Spleen (tissue), 11 donors: ENCODE results near the gene FZD8. TPM values are rescaled to one million over a fixed set of nuclear protein-coding genes. Genes with fewer than 3 reads are reported as not detected.

Source experiments
- DNase-seq: peaks from one replicate; pipeline ENCODE4 v3.0.0-alpha.2; 2020
- H3K27ac ChIP-seq, 8 donors: fragments of 200-600 bp; sonication (generic) in 7 of 8; 1 replicate in 4 of 8; 2 replicates in 4 of 8; pipeline versions ENCODE4 v1.5.0 to v1.8.0; 2016 to 2021; ENCODE audit warnings: inconsistent platforms in 4 of 8, mild to moderate bottlenecking in 4 of 8, moderate library complexity in 1 of 8
- H3K27me3 ChIP-seq, 7 donors: fragments of 200-600 bp; sonication (generic) in 6 of 7; replicated peaks in 1 of 7; 1 replicate in 4 of 7; 2 replicates in 3 of 7; pipeline versions ENCODE4 v1.5.0 to v1.8.0; 2016 to 2021; ENCODE audit warnings: inconsistent platforms in 3 of 7, mild to moderate bottlenecking in 1 of 7
- H3K36me3 ChIP-seq, 6 donors: fragments of 200-600 bp; sonication (generic) in 5 of 6; 1 replicate in 4 of 6; 2 replicates in 2 of 6; pipeline versions ENCODE4 v1.5.0 to v1.8.0; 2016 to 2021; ENCODE audit warnings: inconsistent platforms in 2 of 6
- H3K4me1 ChIP-seq, 6 donors: fragments of 200-600 bp; sonication (generic) in 5 of 6; 1 replicate in 3 of 6; 2 replicates in 3 of 6; pipeline versions ENCODE4 v1.5.0 to v1.8.0; 2016 to 2021; ENCODE audit warnings: inconsistent platforms in 3 of 6
- H3K4me3 ChIP-seq, 8 donors: fragments of 200-600 bp; sonication (generic) in 7 of 8; 1 replicate in 4 of 8; 2 replicates in 4 of 8; pipeline versions ENCODE4 v1.5.0 to v1.8.0; 2016 to 2021; ENCODE audit warnings: inconsistent platforms in 4 of 8, mild to moderate bottlenecking in 4 of 8, moderate library complexity in 2 of 8
- H3K9me3 ChIP-seq, 8 donors: fragments of 200-600 bp; sonication (generic) in 7 of 8; 1 replicate in 4 of 8; 2 replicates in 4 of 8; pipeline versions ENCODE4 v1.5.0 to v1.8.0; 2016 to 2021; ENCODE audit warnings: inconsistent platforms in 4 of 8
- CTCF ChIP-seq, 11 experiments: fragments of 200-600 bp in 7 of 11; fragments of 450-650 bp in 4 of 11; sonication (generic) in 4 of 11; IDR thresholded peaks in 8 of 11; conservative IDR thresholded peaks in 3 of 11; 1 replicate in 7 of 11; 2 replicates in 4 of 11; pipeline versions ENCODE4 v1.4.0 to v1.8.0; 2016 to 2021; ENCODE audit warnings: antibody characterized with exemption in 11 of 11, inconsistent platforms in 4 of 11, mild to moderate bottlenecking in 1 of 11
- POLR2A ChIP-seq, 3 donors: fragments of 450-650 bp; IDR thresholded peaks; one replicate each; pipeline ENCODE4 v1.5.1; 2017; ENCODE audit warnings: antibody characterized with exemption in 3 of 3, mild to moderate bottlenecking in 1 of 3
- POLR2AphosphoS5 ChIP-seq, 3 donors: sonication (generic); formaldehyde crosslinking; IDR thresholded peaks; one replicate each; pipeline ENCODE4 v1.5.1; 2017; ENCODE audit warnings: antibody characterized with exemption in 3 of 3
- WGBS, 5 donors: extraction: QIAGEN DNeasy Blood & Tissue Kit in 3 of 5; methylation state at CpG; one replicate each; pipeline versions ENCODE4 v1.1.5 to v1.1.7; 2013 to 2018; 5-methylcytosine and 5-hydroxymethylcytosine counted together
- intact Hi-C: fragments of 100-400 bp; cut with DNase I; formaldehyde crosslinking; loops from one replicate; pipeline ENCODE4 v1.15.0; 2023; ENCODE audit warnings: low total_unique reads
- polyA plus RNA-seq, 3 donors: library from polyadenylated mRNA; stranded (reverse); fragments of 200-250 nt; gene quantifications; one replicate each; pipeline ENCODE4 v1.2.1, GENCODE V29; 2013
- total RNA-seq, 7 donors: library from RNA; depleted of rRNA in 3 of 7; stranded (reverse); fragments of >200 nt in 3 of 7; fragmentation: NEBNext Ultra II Directional in 4 of 7; extraction: Animal tissue kit (Norgen Biotek cat#: 25700) in 4 of 7; gene quantifications; one replicate each; pipeline versions ENCODE4 v1.1.0 to v1.2.1, GENCODE V29; 2016 to 2021
- donor health status: healthy with polysubstance abuse.
- donor health status: DM: no; HTN: no; CAD: no; lungs with moderate emphysema.
- donor health status: DM: no; HTN: no; CAD: no.
- donor health status: Bipolar disorder and iron deficiency.
- donor health status: healthy.
- donor health status: DM: no; HTN: no; CAD: no.
- donor health status: DM: yes; HTN: yes; CAD: no.

The FZD8 gene
- total and polyA plus RNA-seq, 10 donors: 0.93 to 37.6 (median 16.4) TPM

GRCh38 chr10:35595106-35595505 is 47.0 kb downstream of the FZD8 start:
- intact Hi-C loops: no loop called here

GRCh38 chr10:35594115-35595079 is 47.7 kb downstream of the FZD8 start:
- no peak for DNase-seq
- 64 to 79% (median 72%) methylated on average over 14 of the region's 14 CpGs for WGBS, 5 donors
- Histone ChIP-seq H3K36me3 (no peaks in the 10 kb centered on the region), H3K4me1 (no peaks in the 10 kb centered on the region), H3K27ac (no peak overlapping the region), H3K4me3 (no peak overlapping the region), H3K9me3 (peaks cover 0 to 24% (median 5%) of the 10 kb centered on the region in 8 donors), H3K27me3 (peaks cover 0 to 6% (median 0%) of the 10 kb centered on the region in 7 donors)
- no peak for TF ChIP-seq POLR2AphosphoS5 (IDR thresholded peaks at IDR 0.05)
- no peak for TF ChIP-seq POLR2A (IDR thresholded peaks at IDR 0.05)
- intact Hi-C loops: no loop called here

More at GRCh38 chr10:35595106-35595505, 47.0 kb downstream of the FZD8 start:
- TF ChIP-seq CTCF (IDR thresholded peaks at IDR 0.05 in 8 of 11, conservative IDR thresholded peaks at IDR 0.05 in 3 of 11) (no peak), POLR2AphosphoS5 (IDR thresholded peaks at IDR 0.05) (no peak), POLR2A (IDR thresholded peaks at IDR 0.05) (no peak)
- DNase-seq: no peak
- Histone ChIP-seq H3K27ac (no peak overlapping the region), H3K4me1 (no peaks in the 10 kb centered on the region), H3K4me3 (no peak overlapping the region), H3K36me3 (no peaks in the 10 kb centered on the region), H3K9me3 (peaks cover 0 to 24% (median 5%) of the 10 kb centered on the region in 8 donors), H3K27me3 (peaks cover 0 to 3% (median 0%) of the 10 kb centered on the region in 7 donors)
- 40 to 70% (median 52%) methylated on average over 3 of the region's 3 CpGs for WGBS, 5 donors

- WGBS, 5 donors: 85 to 91% (median 88%) methylated on average over 4 of the region's 4 CpGs
- H3K4me3 ChIP-seq: no peak overlapping the region
- intact Hi-C loops: no loop called here
Observed at GRCh38 chr10:35592441-35592840, 49.7 kb downstream of the FZD8 start.

GRCh38 chr10:35588836-35589235 is 53.3 kb downstream of the FZD8 start:
- Histone ChIP-seq H3K36me3 (no peaks in the 10 kb centered on the region), H3K27ac (no peak overlapping the region), H3K27me3 (peaks cover 0 to 25% (median 0%) of the 10 kb centered on the region in 7 donors), H3K9me3 (peaks cover 0 to 24% (median 5%) of the 10 kb centered on the region in 8 donors), H3K4me3 (no peak overlapping the region), H3K4me1 (no peaks in the 10 kb centered on the region)
- TF ChIP-seq POLR2A (IDR thresholded peaks at IDR 0.05): no peak
- TF ChIP-seq POLR2AphosphoS5 (IDR thresholded peaks at IDR 0.05): no peak
- TF ChIP-seq CTCF (IDR thresholded peaks at IDR 0.05 in 8 of 11, conservative IDR thresholded peaks at IDR 0.05 in 3 of 11): no peak
- intact Hi-C loops: no loop called here
- no peak for DNase-seq

More at GRCh38 chr10:35592441-35592840, 49.7 kb downstream of the FZD8 start:
- no peak for DNase-seq
- peaks cover 0 to 9% (median 0%) of the 10 kb centered on the region in 7 donors for H3K27me3 ChIP-seq
- H3K9me3 ChIP-seq: peaks cover 0 to 24% (median 5%) of the 10 kb centered on the region in 8 donors
- TF ChIP-seq CTCF (IDR thresholded peaks at IDR 0.05 in 8 of 11, conservative IDR thresholded peaks at IDR 0.05 in 3 of 11) (no peak), POLR2AphosphoS5 (IDR thresholded peaks at IDR 0.05) (no peak), POLR2A (IDR thresholded peaks at IDR 0.05) (no peak)
- no peaks in the 10 kb centered on the region for H3K36me3 ChIP-seq
- no peak overlapping the region for H3K27ac ChIP-seq
- H3K4me1 ChIP-seq: no peaks in the 10 kb centered on the region

Other genes with a start within 250 kb of the FZD8 start
- gene GJD4, start 37.0 kb downstream of the FZD8 start, total RNA-seq: not detected
- under 1 TPM in 2 of 3 donors, not detected in 1; 0.03 to 0.10 TPM for gene GJD4, start 37.0 kb downstream of the FZD8 start, polyA plus RNA-seq